Measurements from ENCODE around the gene TMTC2. TPM values are rescaled to one million over a fixed set of nuclear protein-coding genes. Genes with fewer than 3 reads are reported as not detected.

TMTC2 gene
- total RNA-seq, 1 experiment from 2014 or later = 1.2 TPM

- no peak for DNase-seq (ENCODE audit: low read depth)
Observed at GRCh38 chr12:82953397-82953796, 266.7 kb downstream of the TMTC2 start.

- DNase-seq (ENCODE audit: low read depth) = no peak
Observed at GRCh38 chr12:82954064-82954463, 267.4 kb downstream of the TMTC2 start.

- DNase-seq (ENCODE audit: low read depth) = no peak
Observed at GRCh38 chr12:82954572-82954971, 267.9 kb downstream of the TMTC2 start.

DNA sequence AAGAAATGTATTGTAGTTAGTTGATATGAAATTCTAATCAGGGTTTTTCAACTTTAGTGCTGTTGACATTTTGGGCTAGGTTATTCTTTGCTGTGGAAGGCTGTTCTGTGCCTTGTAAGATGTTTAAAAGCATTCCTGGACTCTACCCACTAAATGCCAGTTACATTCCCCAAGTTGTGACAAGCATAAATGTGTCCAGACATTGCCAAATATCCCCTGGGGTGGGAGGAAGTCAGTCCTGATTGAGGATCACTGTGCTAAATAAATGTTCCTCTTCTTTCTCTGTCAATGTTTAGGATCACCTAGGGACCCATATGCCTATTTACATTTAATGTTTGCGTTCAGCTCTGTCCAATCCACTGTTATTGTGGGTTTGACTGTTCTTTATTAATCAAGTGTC, 268.3 kb downstream of the TMTC2 start:
- DNase-seq (ENCODE audit: low read depth) = no peak

- no peak for DNase-seq (ENCODE audit: low read depth)
Observed at GRCh38 chr12:82958966-82959365, 272.3 kb downstream of the TMTC2 start.

- DNase-seq (ENCODE audit: low read depth) = no peak
Observed at GRCh38 chr12:82959821-82960220, 273.1 kb downstream of the TMTC2 start.

- DNase-seq (ENCODE audit: low read depth) = no peak
Observed at GRCh38 chr12:82961835-82962234, 275.1 kb downstream of the TMTC2 start.

DNA sequence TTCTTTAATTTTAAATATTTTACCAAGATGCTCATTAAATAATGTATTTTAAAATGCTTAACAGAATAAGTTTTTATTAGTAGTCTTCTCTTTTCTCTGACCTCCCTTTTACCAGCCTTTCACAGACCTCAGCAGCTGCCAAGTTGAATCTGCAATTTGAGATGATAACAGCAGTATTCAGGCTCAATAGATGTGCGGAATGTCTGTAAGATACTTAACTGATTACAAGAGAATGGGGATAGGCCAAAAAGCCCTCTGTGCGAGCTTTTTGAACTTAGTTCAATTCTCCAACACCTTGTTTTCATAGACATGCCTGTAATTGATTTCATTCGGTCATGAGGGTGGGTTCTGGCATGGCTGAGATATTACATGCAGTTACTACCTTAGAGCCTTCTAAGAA, 277.2 kb downstream of the TMTC2 start:
- DNase-seq (ENCODE audit: low read depth) = no peak

- DNase-seq (ENCODE audit: low read depth) = no peak
Observed at GRCh38 chr12:82964446-82964845, 277.7 kb downstream of the TMTC2 start.

GRCh38 chr12:82966001-82966559, 279.4 kb downstream of the TMTC2 start:
- no peak for DNase-seq (ENCODE audit: low read depth)

GRCh38 chr12:82968631-82969367, 282.1 kb downstream of the TMTC2 start:
- DNase-seq (ENCODE audit: low read depth) = no peak

- no peak for DNase-seq (ENCODE audit: low read depth)
Observed at GRCh38 chr12:82970614-82971013, 283.9 kb downstream of the TMTC2 start.

- DNase-seq (ENCODE audit: low read depth) = no peak
Observed at GRCh38 chr12:82971584-82971983, 284.9 kb downstream of the TMTC2 start.

- no peak for DNase-seq (ENCODE audit: low read depth)
Observed at GRCh38 chr12:82972624-82973023, 285.9 kb downstream of the TMTC2 start.

DNA sequence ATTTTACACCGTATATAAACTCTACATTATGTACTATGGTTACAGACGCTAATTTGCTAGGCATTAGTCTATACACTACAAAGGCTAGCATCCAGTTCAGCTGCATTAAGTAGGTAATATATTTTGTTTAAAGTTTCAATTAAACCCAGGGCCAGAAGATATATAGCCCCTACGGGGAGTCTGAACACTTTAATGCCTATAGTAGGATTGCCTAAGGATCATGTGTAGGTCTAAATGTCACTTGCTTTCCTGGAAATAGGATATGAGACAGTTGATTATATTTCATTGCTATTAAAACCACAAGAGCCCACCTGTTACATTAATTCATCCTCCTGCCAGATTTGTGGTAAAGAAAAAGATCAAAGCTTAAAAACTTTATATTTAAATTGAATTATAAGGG, 286.9 kb downstream of the TMTC2 start:
- DNase-seq (ENCODE audit: low read depth) = no peak

- DNase-seq (ENCODE audit: low read depth) = no peak
Observed at GRCh38 chr12:82981150-82981549, 294.4 kb downstream of the TMTC2 start.

- DNase-seq (ENCODE audit: low read depth) = no peak
Observed at GRCh38 chr12:82994117-82994516, 307.4 kb downstream of the TMTC2 start.

GRCh38 chr12:82996168-82996812, 309.6 kb downstream of the TMTC2 start:
- no peak for DNase-seq (ENCODE audit: low read depth)

GRCh38 chr12:82998509-82998908, 311.8 kb downstream of the TMTC2 start:
- no peak for DNase-seq (ENCODE audit: low read depth)

DNA sequence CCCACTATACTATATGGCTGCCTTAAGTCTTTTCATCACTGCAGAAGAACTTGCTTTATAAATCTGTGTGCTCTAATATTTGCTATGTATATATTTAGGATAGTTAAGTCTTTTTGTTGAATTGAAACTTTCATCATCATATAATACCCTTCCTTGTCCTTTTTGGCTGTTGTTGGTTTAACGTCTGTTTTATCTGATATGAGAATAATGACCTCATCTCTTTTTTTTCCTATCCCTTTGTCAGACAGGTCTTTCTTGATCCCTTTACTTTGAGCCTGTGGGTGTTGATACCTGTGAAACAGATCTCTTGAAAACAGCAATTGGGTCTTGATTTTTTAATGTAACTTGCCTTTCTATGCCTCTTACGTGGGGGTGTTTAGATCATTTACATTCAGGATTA, 316.3 kb downstream of the TMTC2 start:
- DNase-seq (ENCODE audit: low read depth) = no peak

GRCh38 chr12:83005534-83006197, 319.0 kb downstream of the TMTC2 start:
- no peak for DNase-seq (ENCODE audit: low read depth)

GRCh38 chr12:83008703-83009102, 322.0 kb downstream of the TMTC2 start:
- DNase-seq (ENCODE audit: low read depth) = no peak

Data from RPMI7951 (cell line).